Measurements from ENCODE around the gene CDC42EP4. TPM values are rescaled to one million over a fixed set of nuclear protein-coding genes. Genes with fewer than 3 reads are reported as not detected.

Gene CDC42EP4
- polyA plus RNA-seq, 1 donor from 2014 or later: 19.4 TPM

DNA sequence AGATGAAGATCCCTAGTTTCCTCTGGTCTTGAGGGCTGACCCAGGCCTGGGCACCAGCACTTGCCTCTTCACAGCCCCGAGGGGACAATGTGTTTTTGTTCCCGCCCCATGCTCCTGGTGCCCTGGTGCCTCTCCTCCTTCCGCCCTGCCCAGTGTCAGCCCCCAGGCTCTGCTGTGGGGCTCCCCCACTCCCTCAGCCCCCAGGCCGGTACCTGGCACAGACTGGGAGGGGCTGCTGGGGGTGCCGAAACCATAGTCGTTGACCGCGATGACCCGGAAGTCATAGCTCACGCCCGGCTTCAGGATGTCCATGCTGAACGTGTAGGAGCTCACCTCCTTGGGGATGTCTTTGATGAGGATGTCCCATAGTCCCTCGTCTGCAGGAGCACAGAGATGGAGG is 40.5 kb upstream of the CDC42EP4 start:
- Histone ChIP-seq H3K9me2 (ENCODE audit: insufficient read depth, low read length) (no peaks in the 10 kb centered on the region), H3K9ac (ENCODE audit: low read length) (no peak overlapping the region), H3K4me2 (ENCODE audit: low read length) (no peak overlapping the region), H3K9me3 (ENCODE audit: low read length) (no peaks in the 10 kb centered on the region), H3K36me3 (ENCODE audit: insufficient read depth, low read length) (no peaks in the 10 kb centered on the region), H4K20me1 (ENCODE audit: insufficient read depth) (no peaks in the 10 kb centered on the region), H3K79me2 (replicated peaks; ENCODE audit: insufficient read depth, low read length) (no peaks in the 10 kb centered on the region), H3K27me3 (ENCODE audit: insufficient read depth, low read depth, low read length) (no peaks in the 10 kb centered on the region), H3F3A (ENCODE audit: insufficient read depth, low read length, poor library complexity, severe bottlenecking) (no peaks in the 10 kb centered on the region), H3K27ac (ENCODE audit: low read length) (no peak overlapping the region), H2AFZ (ENCODE audit: low read depth, low read length) (no peak overlapping the region), H3K4me3 (ENCODE audit: low read length) (no peak overlapping the region)
- TF ChIP-seq MXI1 (conservative IDR thresholded peaks at IDR 0.05; ENCODE audit: poor library complexity, severe bottlenecking) (no peak), EP300 (conservative IDR thresholded peaks at IDR 0.05; ENCODE audit: poor library complexity, severe bottlenecking) (no peak), RAD21 (conservative IDR thresholded peaks at IDR 0.05) (no peak), EZH2 (IDR thresholded peaks at IDR 0.05; ENCODE audit: borderline replicate concordance, insufficient read depth, low read length, poor library complexity, severe bottlenecking) (no peak), CTCF (IDR thresholded peaks at IDR 0.05; ENCODE audit: poor library complexity, severe bottlenecking) (no peak), TAF1 (IDR thresholded peaks at IDR 0.05; ENCODE audit: low read depth) (no peak), POLR2AphosphoS5 (IDR thresholded peaks at IDR 0.05) (no peak)

DNA sequence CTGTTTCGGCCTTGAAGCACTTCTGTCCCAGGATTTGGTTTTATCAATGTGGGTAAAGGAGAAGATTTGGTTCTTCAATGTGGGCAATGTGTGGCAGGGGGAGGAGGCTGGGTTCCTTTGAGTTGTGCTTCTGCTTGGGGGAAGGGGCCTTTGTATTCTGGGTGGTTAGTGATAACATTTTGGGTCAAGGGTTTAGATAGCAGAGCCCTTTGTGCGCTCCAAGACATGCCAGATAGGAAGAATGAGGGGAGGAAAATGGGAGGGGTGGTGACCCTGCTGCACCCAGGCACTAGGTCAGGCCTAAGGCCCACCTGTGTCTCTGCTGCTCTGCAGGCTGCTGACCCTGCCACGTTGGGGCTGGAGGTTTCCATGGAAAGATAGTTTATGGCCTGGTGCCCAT is 40.0 kb upstream of the CDC42EP4 start:
- Histone ChIP-seq H3K9ac (ENCODE audit: low read length) (no peak overlapping the region), H3K9me3 (ENCODE audit: low read length) (no peaks in the 10 kb centered on the region), H3K27me3 (ENCODE audit: insufficient read depth, low read depth, low read length) (no peaks in the 10 kb centered on the region), H4K20me1 (ENCODE audit: insufficient read depth) (no peaks in the 10 kb centered on the region), H3K36me3 (ENCODE audit: insufficient read depth, low read length) (no peaks in the 10 kb centered on the region), H3K79me2 (replicated peaks; ENCODE audit: insufficient read depth, low read length) (no peaks in the 10 kb centered on the region), H3K4me2 (ENCODE audit: low read length) (no peak overlapping the region), H3F3A (ENCODE audit: insufficient read depth, low read length, poor library complexity, severe bottlenecking) (no peaks in the 10 kb centered on the region), H3K27ac (ENCODE audit: low read length) (no peak overlapping the region), H2AFZ (ENCODE audit: low read depth, low read length) (no peak overlapping the region), H3K4me3 (ENCODE audit: low read length) (no peak overlapping the region), H3K9me2 (ENCODE audit: insufficient read depth, low read length) (no peaks in the 10 kb centered on the region)
- TF ChIP-seq EP300 (conservative IDR thresholded peaks at IDR 0.05; ENCODE audit: poor library complexity, severe bottlenecking) (no peak), RAD21 (conservative IDR thresholded peaks at IDR 0.05) (no peak), POLR2AphosphoS5 (IDR thresholded peaks at IDR 0.05) (no peak), EZH2 (IDR thresholded peaks at IDR 0.05; ENCODE audit: borderline replicate concordance, insufficient read depth, low read length, poor library complexity, severe bottlenecking) (no peak), SMC3 (conservative IDR thresholded peaks at IDR 0.05; ENCODE audit: poor library complexity) (no peak)

GRCh38 chr17:73350864-73351263 is 39.1 kb upstream of the CDC42EP4 start:
- H3K9me3 ChIP-seq (ENCODE audit: low read length): no peaks in the 10 kb centered on the region
- no peaks in the 10 kb centered on the region for H3K27me3 ChIP-seq (ENCODE audit: insufficient read depth, low read depth, low read length)
- no peak overlapping the region for H3K9ac ChIP-seq (ENCODE audit: low read length)
- H3K36me3 ChIP-seq (ENCODE audit: insufficient read depth, low read length): no peaks in the 10 kb centered on the region
- no peaks in the 10 kb centered on the region for H3F3A ChIP-seq (ENCODE audit: insufficient read depth, low read length, poor library complexity, severe bottlenecking)
- H3K4me3 ChIP-seq (ENCODE audit: low read length): no peak overlapping the region
- no peaks in the 10 kb centered on the region for H3K9me2 ChIP-seq (ENCODE audit: insufficient read depth, low read length)
- no peak overlapping the region for H3K4me2 ChIP-seq (ENCODE audit: low read length)
- TF ChIP-seq SMC3 (conservative IDR thresholded peaks at IDR 0.05; ENCODE audit: poor library complexity) (no peak), RAD21 (conservative IDR thresholded peaks at IDR 0.05) (no peak), EP300 (conservative IDR thresholded peaks at IDR 0.05; ENCODE audit: poor library complexity, severe bottlenecking) (no peak), POLR2AphosphoS5 (IDR thresholded peaks at IDR 0.05) (no peak), CTCF (IDR thresholded peaks at IDR 0.05; ENCODE audit: poor library complexity, severe bottlenecking) (no peak)
- TF ChIP-seq, protein P1, sequence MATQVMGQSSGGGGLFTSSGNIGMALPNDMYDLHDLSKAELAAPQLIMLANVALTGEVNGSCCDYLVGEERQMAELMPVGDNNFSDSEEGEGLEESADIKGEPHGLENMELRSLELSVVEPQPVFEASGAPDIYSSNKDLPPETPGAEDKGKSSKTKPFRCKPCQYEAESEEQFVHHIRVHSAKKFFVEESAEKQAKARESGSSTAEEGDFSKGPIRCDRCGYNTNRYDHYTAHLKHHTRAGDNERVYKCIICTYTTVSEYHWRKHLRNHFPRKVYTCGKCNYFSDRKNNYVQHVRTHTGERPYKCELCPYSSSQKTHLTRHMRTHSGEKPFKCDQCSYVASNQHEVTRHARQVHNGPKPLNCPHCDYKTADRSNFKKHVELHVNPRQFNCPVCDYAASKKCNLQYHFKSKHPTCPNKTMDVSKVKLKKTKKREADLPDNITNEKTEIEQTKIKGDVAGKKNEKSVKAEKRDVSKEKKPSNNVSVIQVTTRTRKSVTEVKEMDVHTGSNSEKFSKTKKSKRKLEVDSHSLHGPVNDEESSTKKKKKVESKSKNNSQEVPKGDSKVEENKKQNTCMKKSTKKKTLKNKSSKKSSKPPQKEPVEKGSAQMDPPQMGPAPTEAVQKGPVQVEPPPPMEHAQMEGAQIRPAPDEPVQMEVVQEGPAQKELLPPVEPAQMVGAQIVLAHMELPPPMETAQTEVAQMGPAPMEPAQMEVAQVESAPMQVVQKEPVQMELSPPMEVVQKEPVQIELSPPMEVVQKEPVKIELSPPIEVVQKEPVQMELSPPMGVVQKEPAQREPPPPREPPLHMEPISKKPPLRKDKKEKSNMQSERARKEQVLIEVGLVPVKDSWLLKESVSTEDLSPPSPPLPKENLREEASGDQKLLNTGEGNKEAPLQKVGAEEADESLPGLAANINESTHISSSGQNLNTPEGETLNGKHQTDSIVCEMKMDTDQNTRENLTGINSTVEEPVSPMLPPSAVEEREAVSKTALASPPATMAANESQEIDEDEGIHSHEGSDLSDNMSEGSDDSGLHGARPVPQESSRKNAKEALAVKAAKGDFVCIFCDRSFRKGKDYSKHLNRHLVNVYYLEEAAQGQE (IDR thresholded peaks at IDR 0.05; ENCODE audit: borderline replicate concordance): no peak
- H2AFZ ChIP-seq (ENCODE audit: low read depth, low read length): no peak overlapping the region
- H3K79me2 ChIP-seq (replicated peaks; ENCODE audit: insufficient read depth, low read length): no peaks in the 10 kb centered on the region
- H3K27ac ChIP-seq (ENCODE audit: low read length): no peak overlapping the region
- no peaks in the 10 kb centered on the region for H4K20me1 ChIP-seq (ENCODE audit: insufficient read depth)

Measured in neural cell (in vitro differentiated cells).